Lower leg skin (tissue), 3 donors: Measurements from ENCODE around the gene MC1R.

Experiments
- POLR2A ChIP-seq, 2 donors: fragments of 450-650 bp; IDR thresholded peaks; one replicate each; pipeline ENCODE4 v1.6.1; 2016 to 2017; ENCODE audit warnings: antibody characterized with exemption in 2 of 2, mild to moderate bottlenecking in 1 of 2, moderate library complexity in 1 of 2
- TF ChIP-seq, protein P1 (sequence below), 3 donors: fragments of 450-650 bp; IDR thresholded peaks; one replicate each; pipeline ENCODE4 v1.5.1; 2016; ENCODE audit warnings: antibody characterized with exemption in 3 of 3, mild to moderate bottlenecking in 3 of 3, moderate library complexity in 2 of 3

DNA sequence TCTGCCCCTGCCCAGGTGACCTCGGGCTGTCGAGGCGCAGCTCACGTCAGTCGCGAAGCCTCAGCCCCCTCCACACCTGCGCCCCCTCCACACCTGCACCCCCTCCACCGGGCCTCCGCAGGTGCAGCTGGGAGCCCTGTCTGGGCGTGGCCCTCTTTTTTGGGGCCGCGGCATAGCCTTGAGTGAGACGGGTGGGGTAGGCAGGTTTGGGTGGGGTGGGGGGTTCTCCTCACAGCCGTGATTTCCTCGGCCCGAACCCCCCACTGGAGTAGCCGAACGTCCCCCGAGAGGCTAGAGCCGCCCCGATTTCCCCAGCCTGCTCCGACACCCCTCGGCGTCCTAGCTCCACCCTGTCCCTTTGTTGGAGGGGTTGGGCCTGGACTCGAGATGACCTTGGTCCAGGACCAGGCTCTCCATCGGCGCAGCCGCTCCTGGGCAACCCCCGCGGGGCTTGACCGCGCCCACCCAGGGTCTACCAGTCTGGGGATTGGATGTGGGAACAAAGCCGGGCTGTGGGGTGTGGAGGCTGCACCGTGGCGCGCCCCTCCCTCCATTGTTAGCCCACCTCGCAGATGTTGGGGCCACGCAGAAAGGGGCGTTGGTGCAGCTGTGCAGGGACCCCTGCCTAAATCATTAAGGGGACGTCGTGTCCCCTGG, 5.1 kb downstream of the MC1R start:
- TF ChIP-seq, protein P1, sequence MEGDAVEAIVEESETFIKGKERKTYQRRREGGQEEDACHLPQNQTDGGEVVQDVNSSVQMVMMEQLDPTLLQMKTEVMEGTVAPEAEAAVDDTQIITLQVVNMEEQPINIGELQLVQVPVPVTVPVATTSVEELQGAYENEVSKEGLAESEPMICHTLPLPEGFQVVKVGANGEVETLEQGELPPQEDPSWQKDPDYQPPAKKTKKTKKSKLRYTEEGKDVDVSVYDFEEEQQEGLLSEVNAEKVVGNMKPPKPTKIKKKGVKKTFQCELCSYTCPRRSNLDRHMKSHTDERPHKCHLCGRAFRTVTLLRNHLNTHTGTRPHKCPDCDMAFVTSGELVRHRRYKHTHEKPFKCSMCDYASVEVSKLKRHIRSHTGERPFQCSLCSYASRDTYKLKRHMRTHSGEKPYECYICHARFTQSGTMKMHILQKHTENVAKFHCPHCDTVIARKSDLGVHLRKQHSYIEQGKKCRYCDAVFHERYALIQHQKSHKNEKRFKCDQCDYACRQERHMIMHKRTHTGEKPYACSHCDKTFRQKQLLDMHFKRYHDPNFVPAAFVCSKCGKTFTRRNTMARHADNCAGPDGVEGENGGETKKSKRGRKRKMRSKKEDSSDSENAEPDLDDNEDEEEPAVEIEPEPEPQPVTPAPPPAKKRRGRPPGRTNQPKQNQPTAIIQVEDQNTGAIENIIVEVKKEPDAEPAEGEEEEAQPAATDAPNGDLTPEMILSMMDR (IDR thresholded peaks at IDR 0.05), result no peak
- no peak for TF ChIP-seq POLR2A (IDR thresholded peaks at IDR 0.05)
